GM21786 (cell line): ENCODE data around the gene LUC7L3.

Experiments
- ATAC-seq: cut with Tn5 transposase; IDR thresholded peaks from one replicate; pipeline ENCODE4 v1.9.1; 2021; ENCODE audit not compliant: unreplicated experiment

Gene LUC7L3

DNA sequence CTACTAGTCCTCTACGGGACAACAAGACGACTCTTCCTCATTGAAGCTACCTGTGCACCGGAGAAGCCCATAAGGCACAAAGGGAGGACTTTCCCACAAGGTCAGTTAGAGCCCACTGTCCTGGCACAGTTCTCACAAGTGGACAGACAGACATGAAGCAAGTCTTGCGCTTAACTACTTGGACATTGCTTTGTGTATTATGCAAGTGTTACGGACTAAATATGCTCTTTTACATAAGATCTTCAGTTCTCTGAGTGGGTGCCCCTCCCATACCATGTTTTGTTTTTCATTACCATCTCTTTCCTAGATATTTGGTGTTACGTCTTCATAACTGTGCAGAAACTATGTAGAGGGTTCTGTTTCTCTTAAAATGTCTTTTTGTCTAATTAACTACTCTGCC is 29.8 kb downstream of the LUC7L3 start:
- no peak for ATAC-seq

DNA sequence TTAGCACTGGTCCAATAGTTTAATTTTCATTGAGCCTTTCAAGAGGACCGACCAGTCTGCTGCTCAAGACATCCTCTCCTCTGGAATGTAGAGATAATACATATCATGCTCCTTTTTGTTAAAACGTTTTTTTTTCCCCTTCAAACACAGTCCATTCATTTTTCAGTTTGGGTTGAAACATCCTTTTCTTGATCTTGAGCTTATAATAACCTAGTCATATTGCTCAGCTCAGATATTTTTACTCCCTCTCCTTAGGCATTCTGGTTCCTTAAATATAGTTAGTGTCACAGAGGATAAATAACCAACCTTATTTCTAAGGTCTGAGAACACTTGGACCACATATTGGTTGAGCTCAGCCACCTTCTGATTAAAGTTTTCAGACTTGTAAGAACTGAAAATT is 35.1 kb downstream of the LUC7L3 start:
- no peak for ATAC-seq

DNA sequence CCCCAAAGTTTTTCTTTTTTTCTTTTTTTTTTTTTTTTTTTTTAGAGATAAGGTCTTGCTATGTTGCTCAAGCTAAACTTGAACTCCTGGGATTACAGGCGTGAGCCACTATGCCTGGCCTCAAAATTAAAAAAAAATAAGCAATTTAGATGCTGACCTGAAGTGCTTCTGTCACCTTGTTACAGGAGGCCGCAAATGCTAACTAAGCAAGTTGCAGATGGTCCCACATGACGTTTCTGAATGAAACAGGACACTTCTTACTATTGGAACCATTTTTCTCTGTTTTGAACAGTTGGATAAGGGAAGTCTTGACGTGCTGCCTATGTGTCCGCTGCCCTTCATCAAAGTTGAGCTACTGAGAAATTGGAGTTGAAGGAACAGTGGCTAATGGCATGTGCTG is 39.1 kb downstream of the LUC7L3 start:
- ATAC-seq = no peak

- no peak for ATAC-seq
These were observed 39.7 kb downstream of the LUC7L3 start for GRCh38 chr17:50758989-50759544.

GRCh38 chr17:50762177-50762576 is 42.8 kb downstream of the LUC7L3 start:
- ATAC-seq = no peak

- no peak for ATAC-seq
These were observed 44.5 kb downstream of the LUC7L3 start for GRCh38 chr17:50763716-50764475.

- no peak for ATAC-seq
These were observed 45.3 kb downstream of the LUC7L3 start for GRCh38 chr17:50764734-50765149.

DNA sequence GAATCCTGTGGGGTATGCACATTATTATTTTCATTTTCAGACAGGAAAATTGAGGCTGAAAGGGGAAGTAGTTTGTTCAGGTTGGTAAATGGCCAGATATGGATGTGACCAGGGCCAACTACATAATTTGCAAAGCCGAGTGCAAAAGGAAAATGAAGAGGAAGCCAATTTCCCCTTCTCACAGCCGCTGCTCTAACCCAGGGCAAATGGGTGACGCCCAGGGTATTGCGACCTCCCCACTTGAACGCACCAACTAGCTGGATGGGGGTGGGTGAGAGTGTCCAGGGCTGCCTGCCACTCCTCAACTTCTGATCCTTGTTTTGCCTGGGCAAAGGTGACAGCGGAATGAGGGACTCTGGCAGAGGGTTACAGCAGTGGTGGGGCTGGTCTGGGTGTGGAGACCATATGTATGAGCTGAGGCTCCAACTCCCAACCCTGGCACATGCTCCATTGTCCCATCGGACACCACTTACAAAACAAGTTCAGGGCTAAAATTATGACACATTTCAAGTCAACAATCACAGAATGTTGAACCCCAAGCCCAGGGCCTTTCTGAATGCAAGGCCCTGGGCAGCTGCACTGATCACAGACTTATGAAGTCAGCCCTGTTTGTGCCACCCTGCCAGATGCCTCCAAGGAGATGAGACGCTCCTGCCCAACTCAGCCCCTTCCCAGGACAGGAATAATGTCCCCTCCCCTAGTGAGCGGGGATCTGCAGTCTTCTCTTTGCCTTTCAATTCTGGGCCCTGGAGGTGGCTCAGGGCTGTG is 46.2 kb downstream of the LUC7L3 start:
- ATAC-seq = peak; percentile 43

- no peak for ATAC-seq
These were observed 47.0 kb downstream of the LUC7L3 start for GRCh38 chr17:50766222-50767023.

DNA sequence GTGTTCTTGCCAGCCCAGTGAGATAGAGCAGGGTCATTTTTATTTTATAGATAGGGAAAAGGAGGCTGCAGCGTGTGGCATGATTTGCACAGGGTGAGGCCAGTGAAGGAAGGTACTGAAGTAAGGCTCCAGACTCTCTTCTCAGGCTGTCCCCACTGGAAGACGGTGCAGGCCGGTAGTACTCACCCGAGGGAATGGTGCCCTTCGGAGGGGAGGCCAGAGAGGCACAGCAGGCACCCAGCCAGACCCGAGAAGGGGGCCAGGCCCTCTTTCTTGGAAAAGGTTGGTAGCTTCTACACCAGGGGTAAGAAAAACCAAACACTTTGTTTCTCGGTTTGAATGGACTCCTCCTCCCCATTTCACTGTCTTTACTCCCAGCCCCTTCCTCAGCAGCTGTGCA is 47.6 kb downstream of the LUC7L3 start:
- ATAC-seq = no peak

DNA sequence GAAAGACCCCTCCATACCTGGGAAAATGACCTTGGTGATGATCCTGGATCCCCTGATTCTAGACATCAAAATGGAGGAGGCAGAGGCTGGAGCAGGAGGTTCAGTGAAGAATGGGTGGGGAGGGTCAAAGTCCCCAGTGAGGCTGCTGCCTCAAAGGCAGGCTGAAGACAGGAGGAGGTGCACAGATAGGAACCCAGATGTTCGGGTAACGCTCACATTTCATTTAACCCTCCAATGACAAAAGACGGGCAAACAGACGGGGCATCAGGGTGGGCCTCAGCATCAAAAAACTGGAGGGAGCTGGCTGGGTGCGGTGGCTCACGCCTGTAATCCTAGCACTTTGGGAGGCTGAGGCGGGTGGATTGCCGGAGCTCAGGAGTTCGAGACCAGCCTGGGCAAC is 48.0 kb downstream of the LUC7L3 start, which contains the start of gene ANKRD40CL:
TSS of gene ANKRD40CL (minus strand) at position 73 of the 400 bp plus-strand sequence. CDS start 605 bp downstream, outside the sequence.
- ATAC-seq = no peak

- ATAC-seq = no peak
These were observed 49.0 kb downstream of the LUC7L3 start for GRCh38 chr17:50768346-50768761.

GRCh38 chr17:50769884-50770283 is 50.5 kb downstream of the LUC7L3 start:
- ATAC-seq = no peak

DNA sequence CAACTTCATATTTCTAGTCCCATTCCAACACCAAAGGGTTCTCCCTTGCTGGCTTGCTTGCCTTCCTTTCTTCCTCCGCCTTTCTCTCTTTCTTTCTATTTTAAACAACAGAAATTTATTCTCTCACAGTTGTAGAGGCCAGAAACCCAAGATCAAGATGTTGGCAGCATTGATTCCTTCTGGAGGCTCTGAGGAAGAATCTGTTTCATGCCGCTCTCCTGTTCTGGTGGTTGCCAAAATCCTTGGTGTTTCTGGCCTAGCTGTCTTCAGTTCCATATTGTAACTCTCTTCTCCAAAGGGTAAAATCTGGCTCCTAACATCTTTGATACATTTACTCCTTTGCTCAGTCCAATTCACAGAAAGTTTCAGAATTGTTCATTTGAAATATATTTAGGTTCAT is 50.9 kb downstream of the LUC7L3 start:
- ATAC-seq = no peak

DNA sequence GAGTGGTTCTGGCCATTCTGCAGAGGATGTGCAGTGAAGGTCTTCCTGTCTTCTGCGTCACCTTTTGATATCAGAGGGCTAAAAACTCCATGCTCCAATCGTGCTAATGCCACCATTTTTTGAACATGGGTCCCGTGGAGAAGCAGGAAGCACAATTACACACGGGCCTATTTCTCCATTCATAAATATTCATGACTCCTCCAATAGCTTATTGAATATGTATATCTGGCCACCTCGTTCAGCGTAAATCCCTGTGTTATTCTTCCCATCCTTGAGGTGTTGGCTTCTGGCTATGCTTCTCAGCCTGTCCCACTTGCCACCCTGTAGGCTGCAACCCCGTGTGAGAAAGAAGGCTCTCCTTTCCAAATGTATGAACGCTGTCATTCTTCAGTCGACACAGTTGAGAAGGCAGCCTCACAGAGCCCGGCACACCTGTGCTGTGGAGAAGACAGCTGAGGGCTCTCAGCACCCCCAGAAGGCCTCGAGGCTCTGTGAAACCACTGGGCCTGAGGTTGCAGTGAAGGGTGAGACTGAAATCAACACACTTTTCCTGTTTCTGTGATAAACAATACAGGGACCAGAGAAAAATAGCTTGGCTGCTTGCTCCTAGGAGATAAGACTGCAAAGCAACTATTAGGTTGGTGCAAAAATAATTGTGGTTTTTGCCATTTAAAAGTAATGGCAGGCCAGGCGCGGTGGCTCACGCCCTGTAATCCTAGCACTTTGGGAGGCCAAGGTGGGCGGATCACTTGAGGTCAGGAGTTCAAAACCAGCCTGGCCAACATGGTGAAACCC is 52.8 kb downstream of the LUC7L3 start:
- no peak for ATAC-seq

GRCh38 chr17:50774225-50774803 is 54.9 kb downstream of the LUC7L3 start:
- no peak for ATAC-seq

DNA sequence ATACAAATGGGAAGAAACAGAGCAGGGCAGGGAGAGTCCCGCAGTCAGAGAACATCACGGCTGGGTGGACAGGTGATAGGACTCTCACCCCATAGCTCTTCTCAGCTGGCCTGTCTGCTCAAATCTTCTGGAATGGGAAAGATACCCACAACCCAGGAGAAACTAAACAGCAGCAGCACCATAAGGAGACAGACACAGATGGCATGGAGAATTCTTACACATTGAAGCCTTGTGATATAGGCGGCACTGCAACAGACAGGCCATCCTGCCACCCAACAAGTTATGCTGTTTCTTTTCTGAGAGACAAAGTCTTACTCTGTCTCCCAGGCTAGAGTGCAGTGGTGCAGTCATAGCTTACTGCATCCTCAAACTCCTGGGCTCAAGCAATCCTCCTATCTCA is 56.5 kb downstream of the LUC7L3 start:
- no peak for ATAC-seq

GRCh38 chr17:50778471-50778870 is 59.1 kb downstream of the LUC7L3 start:
- no peak for ATAC-seq

- ATAC-seq = no peak
These were observed 59.6 kb downstream of the LUC7L3 start for GRCh38 chr17:50778988-50779387.

- ATAC-seq = no peak
These were observed 60.4 kb downstream of the LUC7L3 start for GRCh38 chr17:50779747-50780353.
